Measurements from ENCODE around the gene MRPL39.

Gene MRPL39

DNA sequence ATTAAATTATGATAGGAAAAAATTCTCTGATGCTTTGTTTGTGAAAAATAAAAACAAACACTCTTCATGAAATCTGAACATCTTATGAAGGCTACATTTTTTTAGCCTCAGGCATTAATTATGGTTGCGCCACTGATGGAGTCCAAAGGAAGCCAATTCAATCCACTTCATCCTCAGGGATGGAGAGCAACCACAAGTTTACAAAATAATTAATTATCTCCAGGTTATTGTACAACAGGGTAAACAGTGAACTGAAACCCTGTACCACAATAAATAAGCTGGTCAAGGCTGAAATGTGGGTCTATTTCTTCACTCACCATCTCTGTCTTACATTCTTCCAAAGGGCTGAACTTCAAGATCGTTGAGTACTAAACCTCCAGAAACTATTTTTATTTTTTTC lies 49.2 kb downstream of the MRPL39 start:
- Histone ChIP-seq H3K9me3 (ENCODE audit: severe bottlenecking) (no peaks in the 10 kb centered on the region), H3K27ac (ENCODE audit: poor library complexity, severe bottlenecking) (no peak overlapping the region), H3K36me3 (ENCODE audit: low read depth) (no peaks in the 10 kb centered on the region), H3K4me3 (ENCODE audit: severe bottlenecking) (no peak overlapping the region), H3K4me1 (ENCODE audit: insufficient read depth, poor library complexity, severe bottlenecking) (peaks cover 11% of the 10 kb centered on the region), H3K27me3 (ENCODE audit: insufficient read depth, poor library complexity, severe bottlenecking) (no peaks in the 10 kb centered on the region)
- TF ChIP-seq, protein P1, sequence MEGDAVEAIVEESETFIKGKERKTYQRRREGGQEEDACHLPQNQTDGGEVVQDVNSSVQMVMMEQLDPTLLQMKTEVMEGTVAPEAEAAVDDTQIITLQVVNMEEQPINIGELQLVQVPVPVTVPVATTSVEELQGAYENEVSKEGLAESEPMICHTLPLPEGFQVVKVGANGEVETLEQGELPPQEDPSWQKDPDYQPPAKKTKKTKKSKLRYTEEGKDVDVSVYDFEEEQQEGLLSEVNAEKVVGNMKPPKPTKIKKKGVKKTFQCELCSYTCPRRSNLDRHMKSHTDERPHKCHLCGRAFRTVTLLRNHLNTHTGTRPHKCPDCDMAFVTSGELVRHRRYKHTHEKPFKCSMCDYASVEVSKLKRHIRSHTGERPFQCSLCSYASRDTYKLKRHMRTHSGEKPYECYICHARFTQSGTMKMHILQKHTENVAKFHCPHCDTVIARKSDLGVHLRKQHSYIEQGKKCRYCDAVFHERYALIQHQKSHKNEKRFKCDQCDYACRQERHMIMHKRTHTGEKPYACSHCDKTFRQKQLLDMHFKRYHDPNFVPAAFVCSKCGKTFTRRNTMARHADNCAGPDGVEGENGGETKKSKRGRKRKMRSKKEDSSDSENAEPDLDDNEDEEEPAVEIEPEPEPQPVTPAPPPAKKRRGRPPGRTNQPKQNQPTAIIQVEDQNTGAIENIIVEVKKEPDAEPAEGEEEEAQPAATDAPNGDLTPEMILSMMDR (IDR thresholded peaks at IDR 0.05; ENCODE audit: poor library complexity, severe bottlenecking): no peak
- DNase-seq (ENCODE audit: low spot score) (no peak), ATAC-seq (ENCODE audit: low read depth) (no peak)

DNA sequence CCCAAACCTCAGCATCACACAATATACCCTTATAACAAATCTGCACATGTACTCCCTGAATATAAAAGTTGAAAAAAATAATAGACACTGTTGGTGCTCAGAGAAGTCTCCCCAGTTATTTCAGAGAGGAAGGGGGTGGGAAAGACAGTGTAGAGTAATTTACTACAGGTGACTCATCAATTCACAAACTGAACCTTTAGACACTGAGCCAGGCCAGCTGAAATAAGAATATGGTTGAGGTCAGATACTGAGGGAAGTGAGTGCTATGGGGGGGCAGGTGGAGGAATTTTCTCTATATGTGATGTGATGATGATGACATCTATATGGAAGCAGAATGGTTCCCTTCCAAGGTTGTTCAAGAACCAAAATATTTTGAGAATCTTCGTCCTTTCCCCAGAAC lies 50.1 kb downstream of the MRPL39 start:
- TF ChIP-seq, protein P1 (IDR thresholded peaks at IDR 0.05; ENCODE audit: poor library complexity, severe bottlenecking): no peak
- Histone ChIP-seq H3K27me3 (ENCODE audit: insufficient read depth, poor library complexity, severe bottlenecking) (no peaks in the 10 kb centered on the region), H3K36me3 (ENCODE audit: low read depth) (no peaks in the 10 kb centered on the region), H3K27ac (ENCODE audit: poor library complexity, severe bottlenecking) (no peak overlapping the region), H3K4me3 (ENCODE audit: severe bottlenecking) (no peak overlapping the region), H3K4me1 (ENCODE audit: insufficient read depth, poor library complexity, severe bottlenecking) (peaks cover 5% of the 10 kb centered on the region), H3K9me3 (ENCODE audit: severe bottlenecking) (no peaks in the 10 kb centered on the region)
- DNase-seq (ENCODE audit: low spot score) (no peak), ATAC-seq (ENCODE audit: low read depth) (no peak)

DNA sequence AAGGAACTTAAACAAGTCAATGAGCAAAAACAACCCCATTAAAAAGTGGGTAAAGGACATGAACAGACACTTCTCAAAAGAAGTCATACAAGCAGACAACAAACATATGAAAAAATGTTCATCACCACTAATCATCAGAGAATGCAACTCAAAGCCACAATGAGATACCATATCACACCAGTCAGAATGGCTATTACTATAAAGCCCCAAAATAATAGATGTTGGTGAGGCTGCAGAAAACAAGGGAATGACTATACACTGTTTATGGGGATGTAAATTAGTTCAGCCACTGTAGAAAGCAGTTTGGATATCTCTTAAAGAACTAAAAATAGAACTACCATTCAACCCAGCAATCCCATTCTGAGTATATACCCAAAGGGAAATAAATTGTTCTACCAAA lies 51.2 kb downstream of the MRPL39 start:
- Histone ChIP-seq H3K27ac (ENCODE audit: poor library complexity, severe bottlenecking) (no peak overlapping the region), H3K36me3 (ENCODE audit: low read depth) (no peaks in the 10 kb centered on the region), H3K4me1 (ENCODE audit: insufficient read depth, poor library complexity, severe bottlenecking) (peaks cover 5% of the 10 kb centered on the region), H3K4me3 (ENCODE audit: severe bottlenecking) (no peak overlapping the region), H3K27me3 (ENCODE audit: insufficient read depth, poor library complexity, severe bottlenecking) (no peaks in the 10 kb centered on the region), H3K9me3 (ENCODE audit: severe bottlenecking) (no peaks in the 10 kb centered on the region)
- no peak for ATAC-seq (ENCODE audit: low read depth)
- TF ChIP-seq, protein P1 (IDR thresholded peaks at IDR 0.05; ENCODE audit: poor library complexity, severe bottlenecking): no peak
- no peak for DNase-seq (ENCODE audit: low spot score)

DNA sequence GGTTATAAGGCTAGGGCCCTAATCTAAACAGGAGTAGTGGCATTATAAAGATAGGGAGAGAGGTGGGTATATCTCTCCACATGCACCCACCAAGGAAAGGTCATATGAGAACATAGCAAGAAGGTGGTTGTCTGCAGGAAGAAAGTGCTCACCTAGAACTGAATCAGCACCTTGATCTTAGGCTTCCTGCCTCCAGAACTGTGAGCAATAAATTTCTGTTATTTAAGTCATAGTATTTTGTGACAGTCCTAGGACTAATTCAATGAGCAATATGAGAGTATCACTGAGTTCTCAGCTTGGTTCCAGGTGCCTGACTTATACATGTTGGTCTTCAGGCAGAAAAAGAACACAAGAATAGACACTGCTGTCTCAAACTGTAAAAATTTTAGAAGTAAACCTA lies 51.8 kb downstream of the MRPL39 start:
- H3K4me3 ChIP-seq (ENCODE audit: severe bottlenecking): no peak overlapping the region
- peaks cover 5% of the 10 kb centered on the region for H3K4me1 ChIP-seq (ENCODE audit: insufficient read depth, poor library complexity, severe bottlenecking)
- DNase-seq (ENCODE audit: low spot score) (no peak), ATAC-seq (ENCODE audit: low read depth) (no peak)
- H3K36me3 ChIP-seq (ENCODE audit: low read depth): no peaks in the 10 kb centered on the region
- TF ChIP-seq, protein P1 (IDR thresholded peaks at IDR 0.05; ENCODE audit: poor library complexity, severe bottlenecking): no peak
- no peak overlapping the region for H3K27ac ChIP-seq (ENCODE audit: poor library complexity, severe bottlenecking)
- no peaks in the 10 kb centered on the region for H3K9me3 ChIP-seq (ENCODE audit: severe bottlenecking)
- no peaks in the 10 kb centered on the region for H3K27me3 ChIP-seq (ENCODE audit: insufficient read depth, poor library complexity, severe bottlenecking)

DNA sequence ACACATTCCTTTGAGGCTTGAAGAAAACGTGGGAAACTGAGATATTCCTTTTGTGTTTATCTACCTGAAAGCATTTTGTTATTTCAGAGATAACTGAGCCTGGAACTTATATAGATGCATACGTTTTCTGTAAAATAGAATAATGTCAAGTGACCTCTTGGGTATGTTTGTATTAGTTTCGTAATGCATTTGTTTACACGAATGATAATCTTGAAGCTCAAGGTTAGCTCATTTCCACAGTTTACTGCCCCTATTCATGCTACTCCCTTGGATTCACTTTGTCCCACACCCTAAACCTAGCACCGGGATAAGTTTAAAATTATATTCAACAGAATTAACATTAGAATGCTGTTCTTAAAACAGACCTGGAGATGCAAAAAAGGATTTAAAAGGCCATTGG lies 54.4 kb downstream of the MRPL39 start:
- ATAC-seq (ENCODE audit: low read depth): no peak

More for the DNA sequence above, 54.4 kb downstream of the MRPL39 start:
- no peak overlapping the region for H3K4me3 ChIP-seq (ENCODE audit: severe bottlenecking)
- no peaks in the 10 kb centered on the region for H3K27me3 ChIP-seq (ENCODE audit: insufficient read depth, poor library complexity, severe bottlenecking)
- H3K36me3 ChIP-seq (ENCODE audit: low read depth): no peaks in the 10 kb centered on the region
- no peak overlapping the region for H3K27ac ChIP-seq (ENCODE audit: poor library complexity, severe bottlenecking)
- H3K4me1 ChIP-seq (ENCODE audit: insufficient read depth, poor library complexity, severe bottlenecking): no peaks in the 10 kb centered on the region
- DNase-seq (ENCODE audit: low spot score): no peak
- TF ChIP-seq, protein P1 (IDR thresholded peaks at IDR 0.05; ENCODE audit: poor library complexity, severe bottlenecking): no peak
- H3K9me3 ChIP-seq (ENCODE audit: severe bottlenecking): no peaks in the 10 kb centered on the region

All from RWPE2 (cell line).